H1 (cell line): ENCODE measurements around the gene SEL1L3. TPM values are rescaled to one million over a fixed set of nuclear protein-coding genes. Genes with fewer than 3 reads are reported as not detected.

ENCODE experiments used
- CTCF ChIA-PET: fragments of 300-600 bp; sonication (Branson Sonifier 250); formaldehyde crosslinking; loops from one replicate; lab custom pipeline; 2021; ENCODE audit not compliant: partially characterized antibody; lab: Charles Lee
- POLR2A ChIA-PET: fragments of 300-600 bp; sonication (Branson Sonifier 250); formaldehyde crosslinking; loops from one replicate; lab custom pipeline; 2021; ENCODE audit warnings: inconsistent platforms; ENCODE audit not compliant: partially characterized antibody; lab: Charles Lee
- DNase-seq, 2 experiments: peaks; one replicate each; pipeline versions ENCODE4 v3.0.0 to v3.0.0-alpha.2; 2010 to 2022; ENCODE audit warnings: low spot score in 2 of 2, low read depth in 1 of 2, mixed read lengths in 1 of 2
- FAIRE-seq: peaks from 2 replicates; lab custom pipeline; 2011; peaks lifted over from hg19 to GRCh38; lab: Jason Lieb, UNC
- H2AFZ ChIP-seq: 2 replicates; pipeline ENCODE4 v1.8.1; 2012; ENCODE audit warnings: low read length, inconsistent platforms
- H2AK5ac ChIP-seq: 2 replicates; pipeline ENCODE4 v1.6.1; 2013; ENCODE audit warnings: low read depth, low read length
- H2BK120ac ChIP-seq: replicated peaks from 2 replicates; pipeline ENCODE3; 2013; ENCODE audit warnings: low read depth, low read length, inconsistent platforms
- H2BK12ac ChIP-seq: 2 replicates; pipeline ENCODE4 v1.6.1; 2013; ENCODE audit warnings: low read depth, low read length
- H2BK15ac ChIP-seq: 2 replicates; pipeline ENCODE4 v1.6.1; 2013; ENCODE audit warnings: low read length
- H2BK20ac ChIP-seq: 2 replicates; pipeline ENCODE4 v1.6.1; 2013; ENCODE audit warnings: low read length
- H2BK5ac ChIP-seq: 2 replicates; pipeline ENCODE4 v1.6.1; 2013; ENCODE audit warnings: low read depth, low read length
- H3K14ac ChIP-seq: 2 replicates; pipeline ENCODE4 v1.6.1; 2013; ENCODE audit warnings: inconsistent platforms; ENCODE audit not compliant: insufficient read length
- H3K18ac ChIP-seq: 2 replicates; pipeline ENCODE4 v1.6.1; 2013; ENCODE audit warnings: low read length; ENCODE audit errors: extremely low read depth
- H3K23ac ChIP-seq: 2 replicates; pipeline ENCODE4 v1.6.1; 2013; ENCODE audit warnings: inconsistent platforms; ENCODE audit not compliant: insufficient read length
- H3K23me2 ChIP-seq: 2 replicates; pipeline ENCODE4 v1.6.1; 2013; ENCODE audit warnings: low read depth, low read length
- H3K27ac ChIP-seq: 2 replicates; pipeline ENCODE4 v1.6.1; 2011; ENCODE audit warnings: low read depth, low read length, inconsistent platforms
- H3K27me3 ChIP-seq, 4 experiments: replicated peaks in 1 of 4; 1 replicate in 1 of 4; 2 replicates in 3 of 4; pipeline versions ENCODE4 v1.6.1 to v1.8.1; 2011 to 2013; ENCODE audit warnings: low read length in 3 of 4, mild to moderate bottlenecking in 3 of 4, inconsistent platforms in 2 of 4, mixed read lengths in 2 of 4, moderate library complexity in 1 of 4; ENCODE audit not compliant: control insufficient read depth in 3 of 4, insufficient read depth in 3 of 4; ENCODE audit errors: extremely low read depth in 1 of 4
- H3K36me3 ChIP-seq, 4 experiments: 2 replicates each; pipeline versions ENCODE4 v1.6.1 to v1.8.1; 2011 to 2013; ENCODE audit warnings: mild to moderate bottlenecking in 4 of 4, low read length in 3 of 4, moderate library complexity in 2 of 4, control low read depth in 1 of 4, inconsistent platforms in 1 of 4; ENCODE audit not compliant: insufficient read depth in 4 of 4, control insufficient read depth in 2 of 4
- H3K4ac ChIP-seq: replicated peaks from 2 replicates; pipeline ENCODE3; 2013; ENCODE audit warnings: low read length, low read depth, mixed read lengths, inconsistent platforms; ENCODE audit not compliant: insufficient read length
- H3K4me1 ChIP-seq, 4 experiments: replicated peaks in 1 of 4; 1 replicate in 1 of 4; 2 replicates in 3 of 4; pipeline versions ENCODE4 v1.6.1 to v1.8.1; 2011 to 2013; ENCODE audit warnings: low read length in 3 of 4, inconsistent platforms in 2 of 4, mixed read lengths in 1 of 4; ENCODE audit not compliant: insufficient read depth in 4 of 4, control insufficient read depth in 3 of 4
- H3K4me2 ChIP-seq, 2 experiments: 2 replicates each; pipeline versions ENCODE4 v1.6.1 to v1.8.1; 2011 to 2013; ENCODE audit warnings: low read depth in 2 of 2, low read length in 2 of 2, control low read depth in 1 of 2, inconsistent platforms in 1 of 2, mild to moderate bottlenecking in 1 of 2; ENCODE audit not compliant: insufficient read depth in 1 of 2
- H3K4me3 ChIP-seq, 4 experiments: fragments of 200-600, 300-600 bp in 1 of 4; sonication (generic), shearing (Covaris generic), sonication (Bioruptor Twin) in 1 of 4; 2 replicates each; pipeline versions ENCODE4 v1.5.1 to v1.8.1; 2011 to 2016; ENCODE audit warnings: low read length in 4 of 4, low read depth in 3 of 4, control low read depth in 2 of 4, inconsistent platforms in 2 of 4, mild to moderate bottlenecking in 2 of 4, mixed read lengths in 1 of 4, moderate library complexity in 1 of 4; ENCODE audit not compliant: insufficient read depth in 2 of 4; ENCODE audit errors: extremely low read depth in 1 of 4
- H3K56ac ChIP-seq: replicated peaks from 2 replicates; pipeline ENCODE3; 2013; ENCODE audit warnings: low read depth, mild to moderate bottlenecking, mixed read lengths, low read length, inconsistent platforms; ENCODE audit not compliant: insufficient read length
- H3K79me1 ChIP-seq: 2 replicates; pipeline ENCODE4 v1.6.1; 2013; ENCODE audit warnings: low read depth, low read length, control low read depth
- H3K79me2 ChIP-seq, 2 experiments: 2 replicates each; pipeline versions ENCODE4 v1.6.1 to v1.8.1; 2012 to 2013; ENCODE audit warnings: low read length in 2 of 2, mild to moderate bottlenecking in 2 of 2, inconsistent platforms in 1 of 2; ENCODE audit not compliant: insufficient read depth in 2 of 2, control insufficient read depth in 1 of 2
- H3K9ac ChIP-seq, 4 experiments: replicated peaks in 1 of 4; 1 replicate in 1 of 4; 2 replicates in 3 of 4; pipeline versions ENCODE4 v1.6.1 to v1.8.1; 2011 to 2013; ENCODE audit warnings: low read depth in 3 of 4, low read length in 3 of 4, control low read depth in 2 of 4, mild to moderate bottlenecking in 2 of 4, moderate library complexity in 2 of 4, inconsistent platforms in 1 of 4; ENCODE audit errors: extremely low read depth in 1 of 4
- H3K9me3 ChIP-seq, 2 experiments: 2 replicates each; pipeline versions ENCODE4 v1.6.1 to v1.8.1; 2012 to 2013; ENCODE audit warnings: mild to moderate bottlenecking in 2 of 2, moderate library complexity in 2 of 2, control low read depth in 1 of 2, inconsistent platforms in 1 of 2, low read depth in 1 of 2, low read length in 1 of 2, mixed read lengths in 1 of 2; ENCODE audit not compliant: insufficient read depth in 2 of 2
- H4K20me1 ChIP-seq, 2 experiments: replicated peaks in 1 of 2; 2 replicates each; pipeline versions ENCODE3 to v1.8.1; 2011 to 2013; ENCODE audit warnings: inconsistent platforms in 2 of 2, low read length in 2 of 2, mild to moderate bottlenecking in 1 of 2; ENCODE audit not compliant: insufficient read depth in 2 of 2, control insufficient read depth in 1 of 2
- H4K5ac ChIP-seq: 2 replicates; pipeline ENCODE4 v1.6.1; 2013; ENCODE audit warnings: low read length, low read depth, mixed read lengths, inconsistent platforms; ENCODE audit not compliant: insufficient read length
- H4K8ac ChIP-seq: 2 replicates; pipeline ENCODE4 v1.8.0; 2013; ENCODE audit warnings: mild to moderate bottlenecking, moderate library complexity, low read length, inconsistent platforms; ENCODE audit not compliant: insufficient read depth; ENCODE audit errors: extremely low read depth
- H4K91ac ChIP-seq: replicated peaks from 2 replicates; pipeline ENCODE3; 2013; ENCODE audit warnings: low read length, mixed read lengths, inconsistent platforms; ENCODE audit not compliant: insufficient read length
- ASH2L ChIP-seq: fragments of 200-600, 300-600 bp; sonication (generic); IDR thresholded peaks from one replicate; pipeline ENCODE4 v1.7.1; 2017; ENCODE audit warnings: low read length
- CBX8 ChIP-seq: fragments of 300-800, 300-1000 bp; sonication (generic); IDR thresholded peaks from 2 replicates; pipeline ENCODE4 v1.7.1; 2016; ENCODE audit warnings: low read depth, low read length, borderline replicate concordance
- EZH2 ChIP-seq: fragments of 200-600 bp; sonication (generic); IDR thresholded peaks from 2 replicates; pipeline ENCODE4 v1.7.1; 2012; ENCODE audit warnings: low read depth, mild to moderate bottlenecking, moderate library complexity, low read length, inconsistent platforms; ENCODE audit not compliant: severe bottlenecking
- HDAC2 ChIP-seq, 2 experiments: fragments of 300-600 bp in 1 of 2; sonication (generic) in 1 of 2; IDR thresholded peaks; 2 replicates each; pipeline ENCODE4 v1.6.1; 2011 to 2012; ENCODE audit warnings: low read depth in 2 of 2, low read length in 2 of 2, mild to moderate bottlenecking in 2 of 2, moderate library complexity in 2 of 2, borderline replicate concordance in 1 of 2, inconsistent platforms in 1 of 2
- HDAC6 ChIP-seq: IDR thresholded peaks from one replicate; pipeline ENCODE4 v1.7.1; 2012; ENCODE audit warnings: low read depth, mild to moderate bottlenecking, inconsistent platforms, low read length, moderate library complexity
- KDM1A ChIP-seq: fragments of 200-600, 300-600 bp; sonication (generic); IDR thresholded peaks from 2 replicates; pipeline ENCODE4 v1.7.1; 2016; ENCODE audit warnings: mild to moderate bottlenecking, low read length, borderline replicate concordance
- NANOG ChIP-seq: IDR thresholded peaks from 2 replicates; pipeline ENCODE4 v1.6.1; 2011; ENCODE audit warnings: low read length, low read depth, mild to moderate bottlenecking, inconsistent platforms; ENCODE audit not compliant: insufficient read depth, poor library complexity, severe bottlenecking
- POLR2A ChIP-seq, 2 experiments: IDR thresholded peaks; 1 replicate in 1 of 2; 2 replicates in 1 of 2; pipeline ENCODE4 v1.6.1; 2011; ENCODE audit warnings: low read depth in 2 of 2, low read length in 2 of 2, mild to moderate bottlenecking in 2 of 2; ENCODE audit errors: control extremely low read depth in 1 of 2
- RAD21 ChIP-seq, 2 experiments: IDR thresholded peaks in 1 of 2; conservative IDR thresholded peaks in 1 of 2; 2 replicates each; pipeline ENCODE4 v1.6.1; 2011; ENCODE audit warnings: low read depth in 2 of 2, low read length in 2 of 2, improper control_type of control experiment in 1 of 2, inconsistent platforms in 1 of 2, mild to moderate bottlenecking in 1 of 2, moderate library complexity in 1 of 2
- SIRT6 ChIP-seq: IDR thresholded peaks from one replicate; pipeline ENCODE4 v1.7.1; 2012; ENCODE audit warnings: low read length, inconsistent platforms
- SP1 ChIP-seq: IDR thresholded peaks from 2 replicates; pipeline ENCODE4 v1.6.1; 2011; ENCODE audit warnings: low read depth, low read length
- WGBS, 2 experiments: shearing (Covaris generic) in 1 of 2; methylation state at CpG; one replicate each; pipeline versions ENCODE4 v1.1.6 to v1.1.7; 2013 to 2015; ENCODE audit warnings: low lambda C conversion rate in 2 of 2, mixed read lengths in 2 of 2, inconsistent platforms in 1 of 2, low coverage in 1 of 2, missing lambda C conversion rate in 1 of 2; ENCODE audit not compliant: insufficient replicate concordance in 2 of 2, insufficient coverage in 1 of 2, insufficient read length in 1 of 2; ENCODE audit errors: extremely low coverage in 1 of 2, missing lambda C conversion rate in 1 of 2; 5-methylcytosine and 5-hydroxymethylcytosine counted together
- polyA plus RNA-seq, 7 experiments: library from polyadenylated mRNA; depleted of rRNA in 3 of 7; stranded (reverse) in 5 of 7; unstranded in 2 of 7; fragments of >200 nt in 5 of 7; fragments of 200-250 nt in 2 of 7; gene quantifications; 1 replicate in 5 of 7; 2 replicates in 1 of 7; 4 replicates in 1 of 7; pipeline versions ENCODE4 v1.2.1 to v1.2.3, GENCODE V29; 2011 to 2013; ENCODE audit warnings: missing spikeins in 2 of 7, mixed read lengths in 2 of 7
- total RNA-seq: library from RNA; stranded (reverse); fragmentation: NEBNext Ultra II Directional; extraction: Animal tissue kit (Norgen Biotek cat#: 25700); gene quantifications from 2 replicates; pipeline ENCODE4 v1.2.1, GENCODE V29; 2021

The SEL1L3 gene
- total and polyA plus RNA-seq, 2 of the 8 experiments (the other 6 are each of a cell fraction or from before 2014, with no cell fraction given): 18.2 to 54.0 TPM

GRCh38 chr4:25879587-25879986 lies 16.8 kb upstream of the SEL1L3 start:
- no peak overlapping the region for H2BK12ac ChIP-seq
- no peak overlapping the region for H2BK120ac ChIP-seq
- H3K18ac ChIP-seq: no peak overlapping the region
- no peak overlapping the region for H3K14ac ChIP-seq
- no peak overlapping the region for H2AFZ ChIP-seq
- H3K4me2 ChIP-seq: no peak overlapping the region
- H3K4ac ChIP-seq: no peak overlapping the region
- H4K91ac ChIP-seq: no peak overlapping the region
- no peak for FAIRE-seq
- H3K27me3 ChIP-seq: no peaks in the 10 kb centered on the region; a peak in 1 of 7 replicates
- no peaks in the 10 kb centered on the region for H3K36me3 ChIP-seq
- no peaks in the 10 kb centered on the region for H4K20me1 ChIP-seq
- no peak overlapping the region for H3K9ac ChIP-seq
- no peaks in the 10 kb centered on the region for H3K79me2 ChIP-seq
- no peaks in the 10 kb centered on the region for H3K79me1 ChIP-seq
- CTCF ChIA-PET: no interaction called here
- H3K56ac ChIP-seq: no peak overlapping the region
- no peaks in the 10 kb centered on the region for H3K23me2 ChIP-seq
- no peak overlapping the region for H2BK20ac ChIP-seq
- H3K4me1 ChIP-seq: peaks cover 0 to 3% (median 0%) of the 10 kb centered on the region in 4 experiments; a peak in 1 of 7 replicates
- POLR2A ChIA-PET: interaction anchor here (0.8 kb wide), 1 partner anchor 9 kb away, joined by 3 read pairs; no protein-coding TSS in a partner anchor
- no peak for TF ChIP-seq ASH2L
- TF ChIP-seq RAD21 (IDR thresholded peaks at IDR 0.05 in 1 of 2, conservative IDR thresholded peaks at IDR 0.05 in 1 of 2; ENCODE audit: low read depth in 2 of 2, low read length in 2 of 2): no peak
- TF ChIP-seq HDAC6: no peak
- no peak for TF ChIP-seq SIRT6
- TF ChIP-seq HDAC2 (IDR thresholded peaks at IDR 0.05; ENCODE audit: borderline replicate concordance in 1 of 2, low read depth in 2 of 2, low read length in 2 of 2): peak in 1 of 2 experiments; percentile 67; a peak in 1 of 4 replicates
- no peak for TF ChIP-seq SP1
- no peak for TF ChIP-seq EZH2
- no peak for TF ChIP-seq CBX8
- no peak for TF ChIP-seq POLR2A (IDR thresholded peaks at IDR 0.05; ENCODE audit: control extremely low read depth in 1 of 2, low read depth in 2 of 2, low read length in 2 of 2)
- no peak for TF ChIP-seq NANOG
- TF ChIP-seq KDM1A: peak; percentile 94
- H3K9me3 ChIP-seq: no peaks in the 10 kb centered on the region
- no peak overlapping the region for H4K5ac ChIP-seq
- H3K4me3 ChIP-seq: no peak overlapping the region
- no peak overlapping the region for H4K8ac ChIP-seq
- H3K27ac ChIP-seq: no peak overlapping the region
- no peak overlapping the region for H3K23ac ChIP-seq
- WGBS, 2 experiments: 95% methylated on average over 6 of the region's 6 CpGs; no CpG with 5 or more reads in 1 of the 2 experiments
- no peak for DNase-seq
- H2AK5ac ChIP-seq: no peak overlapping the region
- no peak overlapping the region for H2BK15ac ChIP-seq
- H2BK5ac ChIP-seq: no peak overlapping the region
